WTC11 (cell line): ENCODE measurements around the gene COG2.

Experiments used
- CREM ChIP-seq: sonication (generic); formaldehyde crosslinking; IDR thresholded peaks from 2 replicates; pipeline ENCODE4 v1.8.1; 2022; ENCODE audit warnings: mild to moderate bottlenecking, missing genetic modification reagents, moderate library complexity
- ESRRA ChIP-seq: sonication (generic); formaldehyde crosslinking; IDR thresholded peaks from 2 replicates; pipeline ENCODE4 v1.8.1; 2022; ENCODE audit warnings: mild to moderate bottlenecking, missing genetic modification reagents, borderline replicate concordance
- IRF1 ChIP-seq: sonication (generic); formaldehyde crosslinking; IDR thresholded peaks from 2 replicates; pipeline ENCODE4 v1.8.0; 2023; ENCODE audit warnings: missing genetic modification reagents
- ZNF219 ChIP-seq: sonication (generic); formaldehyde crosslinking; IDR thresholded peaks from 2 replicates; pipeline ENCODE4 v1.8.0; 2023; ENCODE audit warnings: missing genetic modification reagents, mild to moderate bottlenecking, borderline replicate concordance
- TF ChIP-seq, protein P1 (sequence below): sonication (generic); formaldehyde crosslinking; IDR thresholded peaks from 2 replicates; pipeline ENCODE4 v1.8.1; 2023; ENCODE audit warnings: mild to moderate bottlenecking, moderate library complexity, missing genetic modification reagents

- TF ChIP-seq ESRRA (no peak), CREM (CRISPR knock-in tag) (no peak), IRF1 (CRISPR knock-in tag) (no peak), ZNF219 (CRISPR knock-in tag) (no peak)
- TF ChIP-seq, protein P1, sequence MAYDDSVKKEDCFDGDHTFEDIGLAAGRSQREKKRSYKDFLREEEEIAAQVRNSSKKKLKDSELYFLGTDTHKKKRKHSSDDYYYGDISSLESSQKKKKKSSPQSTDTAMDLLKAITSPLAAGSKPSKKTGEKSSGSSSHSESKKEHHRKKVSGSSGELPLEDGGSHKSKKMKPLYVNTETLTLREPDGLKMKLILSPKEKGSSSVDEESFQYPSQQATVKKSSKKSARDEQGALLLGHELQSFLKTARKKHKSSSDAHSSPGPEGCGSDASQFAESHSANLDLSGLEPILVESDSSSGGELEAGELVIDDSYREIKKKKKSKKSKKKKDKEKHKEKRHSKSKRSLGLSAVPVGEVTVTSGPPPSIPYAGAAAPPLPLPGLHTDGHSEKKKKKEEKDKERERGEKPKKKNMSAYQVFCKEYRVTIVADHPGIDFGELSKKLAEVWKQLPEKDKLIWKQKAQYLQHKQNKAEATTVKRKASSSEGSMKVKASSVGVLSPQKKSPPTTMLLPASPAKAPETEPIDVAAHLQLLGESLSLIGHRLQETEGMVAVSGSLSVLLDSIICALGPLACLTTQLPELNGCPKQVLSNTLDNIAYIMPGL (CRISPR knock-in tag) = no peak
These were observed 33.1 kb upstream of the COG2 start for GRCh38 chr1:230609208-230609607.
